Skeletal muscle tissue (tissue), 4 donors: Measurements from ENCODE around the gene PDGFA. TPM values are rescaled to one million over a fixed set of nuclear protein-coding genes. Genes with fewer than 3 reads are reported as not detected.

ENCODE experiments used
- H3K27ac ChIP-seq: one replicate; pipeline ENCODE4 v1.7.0; 2013; ENCODE audit warnings: mild to moderate bottlenecking, low read depth, low read length, inconsistent platforms
- H3K27me3 ChIP-seq, 3 donors: one replicate each; pipeline ENCODE4 v1.7.0; 2013; ENCODE audit warnings: low read length in 3 of 3; ENCODE audit not compliant: control insufficient read depth in 3 of 3, insufficient read depth in 3 of 3
- H3K36me3 ChIP-seq, 3 donors: one replicate each; pipeline ENCODE4 v1.7.0; 2013; ENCODE audit warnings: low read length in 3 of 3; ENCODE audit not compliant: control insufficient read depth in 3 of 3, insufficient read depth in 3 of 3
- H3K4me1 ChIP-seq, 3 donors: one replicate each; pipeline ENCODE4 v1.7.0; 2013; ENCODE audit warnings: low read length in 3 of 3, mild to moderate bottlenecking in 3 of 3; ENCODE audit not compliant: control insufficient read depth in 3 of 3, insufficient read depth in 3 of 3
- H3K4me3 ChIP-seq, 3 donors: one replicate each; pipeline ENCODE4 v1.7.0; 2013; ENCODE audit warnings: low read length in 3 of 3
- H3K9ac ChIP-seq, 3 donors: one replicate each; pipeline ENCODE4 v1.7.0; 2013; ENCODE audit warnings: low read length in 3 of 3, mild to moderate bottlenecking in 3 of 3, moderate library complexity in 2 of 3, low read depth in 1 of 3
- H3K9me3 ChIP-seq, 3 donors: one replicate each; pipeline ENCODE4 v1.7.0; 2013; ENCODE audit warnings: low read length in 3 of 3; ENCODE audit not compliant: control insufficient read depth in 3 of 3
- total RNA-seq: library from RNA; depleted of rRNA; stranded (reverse); fragments of >200 nt; gene quantifications from one replicate; pipeline ENCODE4 v1.2.3, GENCODE V29; 2014
- donor health status: Osteomylitis.

PDGFA gene
- total RNA-seq, 1 donor from 2014 or later = 44.4 TPM

- Histone ChIP-seq H3K4me3 (no peak overlapping the region), H3K27ac (peak overlapping the region; percentile 25), H3K27me3 (peaks cover 0 to 18% (median 2%) of the 10 kb centered on the region in 3 donors), H3K4me1 (peaks cover 33 to 43% (median 40%) of the 10 kb centered on the region in 3 donors), H3K9me3 (peaks cover 0 to 4% (median 0%) of the 10 kb centered on the region in 3 donors), H3K36me3 (no peaks in the 10 kb centered on the region), H3K9ac (peak overlapping the region in 1 of 3 donors; percentile 16)
These were observed 50.7 kb downstream of the PDGFA start for GRCh38 chr7:468681-469562.

- Histone ChIP-seq H3K27me3 (peaks cover 5 to 26% (median 6%) of the 10 kb centered on the region in 3 donors), H3K4me3 (no peak overlapping the region), H3K36me3 (no peaks in the 10 kb centered on the region), H3K4me1 (peaks cover 33 to 44% (median 43%) of the 10 kb centered on the region in 3 donors), H3K9me3 (peaks cover 0 to 4% (median 0%) of the 10 kb centered on the region in 3 donors), H3K9ac (no peak overlapping the region), H3K27ac (peak overlapping the region; percentile 25)
These were observed 51.6 kb downstream of the PDGFA start for GRCh38 chr7:467856-468545.

- Histone ChIP-seq H3K9ac (no peak overlapping the region), H3K36me3 (no peaks in the 10 kb centered on the region), H3K27me3 (peaks cover 5 to 28% (median 6%) of the 10 kb centered on the region in 3 donors), H3K27ac (no peak overlapping the region), H3K4me1 (peaks cover 31 to 42% (median 39%) of the 10 kb centered on the region in 3 donors), H3K9me3 (peaks cover 0 to 3% (median 0%) of the 10 kb centered on the region in 3 donors), H3K4me3 (no peak overlapping the region)
These were observed 52.2 kb downstream of the PDGFA start for GRCh38 chr7:467393-467828.

- H3K9ac ChIP-seq = no peak overlapping the region
- no peak overlapping the region for H3K27ac ChIP-seq
- no peaks in the 10 kb centered on the region for H3K36me3 ChIP-seq
- H3K4me1 ChIP-seq = peaks cover 23 to 34% (median 31%) of the 10 kb centered on the region in 3 donors
- H3K9me3 ChIP-seq = peaks cover 0 to 2% (median 0%) of the 10 kb centered on the region in 3 donors
- H3K27me3 ChIP-seq = peaks cover 5 to 34% (median 9%) of the 10 kb centered on the region in 3 donors
- no peak overlapping the region for H3K4me3 ChIP-seq
These were observed 53.0 kb downstream of the PDGFA start for GRCh38 chr7:466465-467191.

GRCh38 chr7:465710-466400, 53.8 kb downstream of the PDGFA start:
- Histone ChIP-seq H3K27me3 (peaks cover 5 to 41% (median 15%) of the 10 kb centered on the region in 3 donors), H3K27ac (no peak overlapping the region), H3K36me3 (no peaks in the 10 kb centered on the region), H3K9me3 (peaks cover 0 to 2% (median 0%) of the 10 kb centered on the region in 3 donors), H3K4me1 (peaks cover 22 to 32% (median 29%) of the 10 kb centered on the region in 3 donors), H3K9ac (no peak overlapping the region), H3K4me3 (no peak overlapping the region)

- Histone ChIP-seq H3K9ac (peak overlapping the region in 1 of 3 donors; percentile 33), H3K4me3 (no peak overlapping the region), H3K27me3 (peaks cover 11 to 51% (median 20%) of the 10 kb centered on the region in 3 donors), H3K36me3 (no peaks in the 10 kb centered on the region), H3K27ac (no peak overlapping the region), H3K9me3 (peaks cover 0 to 2% (median 0%) of the 10 kb centered on the region in 3 donors), H3K4me1 (peaks cover 30 to 39% (median 38%) of the 10 kb centered on the region in 3 donors)
These were observed 54.9 kb downstream of the PDGFA start for GRCh38 chr7:464454-465401.

- H3K27me3 ChIP-seq = peaks cover 12 to 56% (median 22%) of the 10 kb centered on the region in 3 donors
- H3K36me3 ChIP-seq = no peaks in the 10 kb centered on the region
- H3K27ac ChIP-seq = no peak overlapping the region
- H3K9ac ChIP-seq = peak overlapping the region in 1 of 3 donors; percentile 33
- H3K4me1 ChIP-seq = peaks cover 25 to 36% (median 32%) of the 10 kb centered on the region in 3 donors
- H3K4me3 ChIP-seq = no peak overlapping the region
- H3K9me3 ChIP-seq = peaks cover 0 to 2% (median 0%) of the 10 kb centered on the region in 3 donors
These were observed 55.7 kb downstream of the PDGFA start for GRCh38 chr7:463817-464453.

- Histone ChIP-seq H3K4me1 (peaks cover 25 to 33% (median 32%) of the 10 kb centered on the region in 3 donors), H3K27ac (no peak overlapping the region), H3K36me3 (no peaks in the 10 kb centered on the region), H3K27me3 (peaks cover 12 to 51% (median 22%) of the 10 kb centered on the region in 3 donors), H3K4me3 (no peak overlapping the region), H3K9ac (no peak overlapping the region), H3K9me3 (peaks cover 0 to 2% (median 0%) of the 10 kb centered on the region in 3 donors)
These were observed 56.3 kb downstream of the PDGFA start for GRCh38 chr7:463362-463781.
